Endothelial cell of umbilical vein (primary cell): ENCODE measurements around the gene METTL26. TPM values are rescaled to one million over a fixed set of nuclear protein-coding genes. Genes with fewer than 3 reads are reported as not detected.

Source experiments
- BruUV-seq: library from RNA; stranded (reverse); fragments of 400-500 nt; replicated peaks from 2 replicates; lab custom pipeline; 2021; lab: Mats Ljungman, UMichigan
- CTCF ChIA-PET: fragments of 300-600, 350-600 bp; sonication (Branson Sonifier 250); formaldehyde crosslinking; loops from one replicate; lab custom pipeline; 2021; ENCODE audit warnings: antibody characterized with exemption, inconsistent platforms; lab: Charles Lee
- POLR2A ChIA-PET: fragments of 300-600, 350-600 bp; sonication (Branson Sonifier 250); formaldehyde crosslinking; loops from one replicate; lab custom pipeline; 2021; ENCODE audit warnings: antibody characterized with exemption, inconsistent platforms; lab: Charles Lee
- DNase-seq: peaks from one replicate; pipeline ENCODE4 v3.0.0-alpha.2; 2011; ENCODE audit warnings: low read depth, low spot score
- FAIRE-seq: peaks from 2 replicates; lab custom pipeline; 2011; peaks lifted over from hg19 to GRCh38; lab: Jason Lieb, UNC
- H2AFZ ChIP-seq: 2 replicates; pipeline ENCODE4 v1.6.0; 2012; ENCODE audit warnings: low read depth, low read length, control low read depth, inconsistent platforms
- H3K27ac ChIP-seq: 2 replicates; pipeline ENCODE4 v1.5.1; 2011; ENCODE audit warnings: low read depth, mild to moderate bottlenecking, control low read depth, low read length, moderate library complexity; ENCODE audit not compliant: insufficient read depth
- H3K27me3 ChIP-seq, 2 experiments: 2 replicates each; pipeline versions ENCODE4 v1.6.0 to v1.6.1; 2011; ENCODE audit warnings: low read length in 2 of 2, mixed read lengths in 1 of 2; ENCODE audit not compliant: control insufficient read depth in 2 of 2, insufficient read depth in 2 of 2
- H3K36me3 ChIP-seq, 2 experiments: 2 replicates in 1 of 2; 3 replicates in 1 of 2; pipeline ENCODE4 v1.5.1; 2011; ENCODE audit warnings: low read length in 2 of 2, mild to moderate bottlenecking in 1 of 2, moderate library complexity in 1 of 2; ENCODE audit not compliant: control insufficient read depth in 2 of 2, insufficient read depth in 2 of 2; ENCODE audit errors: extremely low read depth in 1 of 2
- H3K4me1 ChIP-seq: 3 replicates; pipeline ENCODE4 v1.5.1; 2011; ENCODE audit warnings: mild to moderate bottlenecking, low read length; ENCODE audit not compliant: control insufficient read depth, insufficient read depth; ENCODE audit errors: extremely low read depth
- H3K4me2 ChIP-seq: 2 replicates; pipeline ENCODE4 v1.6.1; 2011; ENCODE audit warnings: low read length, control low read depth, mixed read lengths; ENCODE audit not compliant: insufficient read depth
- H3K4me3 ChIP-seq, 3 experiments: fragments of 200-600 bp in 1 of 3; sonication (generic), shearing (Covaris generic) in 1 of 3; replicated peaks in 1 of 3; 2 replicates each; pipeline ENCODE4 v1.5.1; 2011 to 2016; ENCODE audit warnings: control low read depth in 3 of 3, low read length in 3 of 3, mild to moderate bottlenecking in 2 of 3, inconsistent platforms in 1 of 3, low read depth in 1 of 3, moderate library complexity in 1 of 3; ENCODE audit not compliant: insufficient read depth in 1 of 3
- H3K79me2 ChIP-seq: 2 replicates; pipeline ENCODE4 v1.6.0; 2012; ENCODE audit warnings: low read length, inconsistent platforms; ENCODE audit not compliant: control insufficient read depth, insufficient read depth
- H3K9ac ChIP-seq: replicated peaks from 2 replicates; pipeline ENCODE3; 2011; ENCODE audit warnings: low read length, control low read depth; ENCODE audit not compliant: insufficient read depth; ENCODE audit errors: extremely low read depth
- H3K9me1 ChIP-seq: replicated peaks from 3 replicates; pipeline ENCODE4 v1.6.0; 2011; ENCODE audit warnings: mild to moderate bottlenecking, low read length; ENCODE audit not compliant: control insufficient read depth, insufficient read depth; ENCODE audit errors: extremely low read depth
- H3K9me3 ChIP-seq: replicated peaks from 2 replicates; pipeline ENCODE4 v1.5.1; 2012; ENCODE audit warnings: low read length, inconsistent platforms; ENCODE audit not compliant: control insufficient read depth, insufficient read depth
- H4K20me1 ChIP-seq: replicated peaks from 2 replicates; pipeline ENCODE3; 2011; ENCODE audit warnings: mild to moderate bottlenecking, low read length; ENCODE audit not compliant: control insufficient read depth, insufficient read depth; ENCODE audit errors: extremely low read depth
- CTCF ChIP-seq, 2 donors: IDR thresholded peaks; 1 replicate in 1 of 2; 2 replicates in 1 of 2; pipeline ENCODE4 v1.5.1; 2011; ENCODE audit warnings: low read length in 2 of 2, mild to moderate bottlenecking in 2 of 2, moderate library complexity in 2 of 2, control low read depth in 1 of 2, inconsistent platforms in 1 of 2, low read depth in 1 of 2; ENCODE audit not compliant: insufficient read depth in 1 of 2; ENCODE audit errors: extremely low read depth in 1 of 2
- EZH2 ChIP-seq: IDR thresholded peaks from 2 replicates; pipeline ENCODE4 v1.6.1; 2012; ENCODE audit warnings: borderline replicate concordance, low read depth, mild to moderate bottlenecking, moderate library complexity, low read length, inconsistent platforms; ENCODE audit not compliant: severe bottlenecking
- FOS ChIP-seq: IDR thresholded peaks from 2 replicates; pipeline ENCODE4 v1.6.1; 2011; ENCODE audit warnings: mild to moderate bottlenecking, low read length, moderate library complexity, borderline replicate concordance; ENCODE audit not compliant: insufficient read depth
- MAX ChIP-seq: IDR thresholded peaks from 2 replicates; pipeline ENCODE4 v1.6.1; 2011; ENCODE audit not compliant: insufficient read depth, insufficient read length
- MYC ChIP-seq: IDR thresholded peaks from one replicate; pipeline ENCODE4 v1.6.1; 2011; ENCODE audit warnings: mild to moderate bottlenecking, low read depth, low read length
- POLR2A ChIP-seq: IDR thresholded peaks from 2 replicates; pipeline ENCODE4 v1.6.1; 2012; ENCODE audit warnings: low read depth, mild to moderate bottlenecking, control low read depth, low read length
- POLR2AphosphoS5 ChIP-seq: IDR thresholded peaks from 2 replicates; pipeline ENCODE4 v1.6.1; 2012; ENCODE audit warnings: low read depth, mild to moderate bottlenecking, control low read depth, low read length, moderate library complexity; ENCODE audit not compliant: insufficient read depth
- dilution Hi-C: fragments of 300-500 bp; cut with MboI; formaldehyde crosslinking; loops from one replicate; pipeline ENCODE4 v1.15.0; 2019; ENCODE audit warnings: low sequenced_read_pairs; ENCODE audit not compliant: extremely low pct_ligation_motif_present
- intact Hi-C: fragments of 100-400 bp; cut with micrococcal nuclease; formaldehyde crosslinking; loops from one replicate; pipeline ENCODE4 v1.10.0; 2022
- polyA plus RNA-seq, 4 experiments: library from polyadenylated mRNA; depleted of rRNA in 3 of 4; stranded (reverse) in 3 of 4; unstranded in 1 of 4; fragments of >200 nt; gene quantifications; 2 replicates each; pipeline versions ENCODE4 v1.2.1 to v1.2.3, GENCODE V29; 2011 to 2012; ENCODE audit warnings: missing spikeins in 1 of 4
- total RNA-seq: library from RNA; stranded (reverse); gene quantifications from 2 replicates; pipeline ENCODE4 v1.2.3, GENCODE V29; 2021

The METTL26 gene
- total and polyA plus RNA-seq, 2 donors (not counting 3 experiments of a cell fraction or from before 2014, with no cell fraction given) = 114 to 138 TPM

- DNase-seq = no peak
- Histone ChIP-seq H3K4me1 (peaks cover 16% of the 10 kb centered on the region), H3K36me3 (peaks cover 7 to 14% of the 10 kb centered on the region in 2 experiments), H3K27me3 (no peaks in the 10 kb centered on the region), H4K20me1 (no peaks in the 10 kb centered on the region), H3K4me3 (no peak overlapping the region), H3K27ac (no peak overlapping the region), H3K9ac (no peak overlapping the region), H2AFZ (no peak overlapping the region), H3K9me1 (no peaks in the 10 kb centered on the region), H3K9me3 (no peaks in the 10 kb centered on the region), H3K79me2 (peaks cover 28% of the 10 kb centered on the region), H3K4me2 (no peak overlapping the region)
- intact Hi-C loops = no loop called here
- no TSS peak for BruUV-seq
- POLR2A ChIA-PET = no interaction called here
- FAIRE-seq = no peak
- CTCF ChIA-PET = no interaction called here
- TF ChIP-seq MAX (no peak), EZH2 (no peak), FOS (no peak), POLR2A (no peak), POLR2AphosphoS5 (no peak), CTCF (IDR thresholded peaks at IDR 0.05; ENCODE audit: extremely low read depth in 1 of 2, insufficient read depth in 1 of 2, low read depth in 1 of 2, low read length in 2 of 2) (no peak), MYC (no peak)
- dilution Hi-C loops = no loop called here
These were observed 42.2 kb upstream of the METTL26 start for GRCh38 chr16:678209-678857.
